Thymus (tissue), 11 donors: ENCODE data around the gene CAGE1. TPM values are rescaled to one million over a fixed set of nuclear protein-coding genes. Genes with fewer than 3 reads are reported as not detected.

ENCODE experiments used
- DNase-seq, 9 donors: peaks; one replicate each; pipeline ENCODE4 v3.0.0-alpha.2; 2013; ENCODE audit warnings: low spot score in 9 of 9, low read depth in 6 of 9, missing footprints in 1 of 9
- H3K27ac ChIP-seq, 2 donors: one replicate each; pipeline ENCODE4 v1.5.1; 2013; ENCODE audit warnings: control low read depth in 1 of 2, low read depth in 1 of 2, low read length in 1 of 2, mild to moderate bottlenecking in 1 of 2, moderate library complexity in 1 of 2
- H3K27me3 ChIP-seq, 2 donors: one replicate each; pipeline ENCODE4 v1.5.1; 2013; ENCODE audit warnings: low read length in 1 of 2; ENCODE audit not compliant: control insufficient read depth in 2 of 2, insufficient read depth in 1 of 2
- H3K36me3 ChIP-seq, 2 donors: one replicate each; pipeline ENCODE4 v1.5.1; 2013; ENCODE audit warnings: low read length in 1 of 2, mild to moderate bottlenecking in 1 of 2, moderate library complexity in 1 of 2; ENCODE audit not compliant: control insufficient read depth in 2 of 2, insufficient read depth in 2 of 2
- H3K4me1 ChIP-seq, 2 donors: one replicate each; pipeline ENCODE4 v1.5.1; 2013; ENCODE audit warnings: low read length in 2 of 2; ENCODE audit not compliant: control insufficient read depth in 2 of 2, insufficient read depth in 2 of 2
- H3K4me3 ChIP-seq, 2 donors: one replicate each; pipeline ENCODE4 v1.5.1; 2013; ENCODE audit warnings: low read length in 2 of 2, control low read depth in 1 of 2, mild to moderate bottlenecking in 1 of 2
- H3K9me3 ChIP-seq, 2 donors: one replicate each; pipeline ENCODE4 v1.5.1; 2013; ENCODE audit warnings: low read length in 1 of 2, mild to moderate bottlenecking in 1 of 2; ENCODE audit not compliant: control insufficient read depth in 2 of 2, insufficient read depth in 1 of 2
- WGBS: extraction: QIAGEN DNeasy Blood & Tissue Kit; methylation state at CpG from one replicate; pipeline ENCODE4 v1.1.7; 2013; 5-methylcytosine and 5-hydroxymethylcytosine counted together
- polyA plus RNA-seq: library from polyadenylated mRNA; stranded (reverse); fragments of 200-250 nt; gene quantifications from one replicate; pipeline ENCODE4 v1.2.3, GENCODE V29; 2013
- total RNA-seq: library from RNA; stranded (reverse); fragments of 120-200 nt; gene quantifications from one replicate; pipeline ENCODE4 v1.2.4, GENCODE V29; 2013
- donor health status: healthy.

CAGE1 gene
- total and polyA plus RNA-seq, 2 donors, result 0.02 to 0.09 TPM

- peaks cover 1 to 2% of the 10 kb centered on the region in 2 donors for H3K4me1 ChIP-seq
- no peak overlapping the region for H3K4me3 ChIP-seq
- WGBS, result 95% methylated on average over 2 of the region's 2 CpGs
- H3K27ac ChIP-seq, result no peak overlapping the region
- H3K9me3 ChIP-seq, result no peaks in the 10 kb centered on the region
- H3K27me3 ChIP-seq, result no peaks in the 10 kb centered on the region
- no peak for DNase-seq
- H3K36me3 ChIP-seq, result peaks cover 53 to 81% of the 10 kb centered on the region in 2 donors
Measured at GRCh38 chr6:7413151-7413823, 23.7 kb upstream of the CAGE1 start.

- no peak overlapping the region for H3K27ac ChIP-seq
- peaks cover 59 to 79% of the 10 kb centered on the region in 2 donors for H3K36me3 ChIP-seq
- 96% methylated on average over 2 of the region's 2 CpGs for WGBS
- no peak overlapping the region for H3K4me3 ChIP-seq
- no peak for DNase-seq
- H3K4me1 ChIP-seq, result no peaks in the 10 kb centered on the region
- H3K9me3 ChIP-seq, result no peaks in the 10 kb centered on the region
- H3K27me3 ChIP-seq, result no peaks in the 10 kb centered on the region
Measured at GRCh38 chr6:7411328-7411727, 21.8 kb upstream of the CAGE1 start.

GRCh38 chr6:7410851-7411250 is 21.3 kb upstream of the CAGE1 start:
- DNase-seq, result no peak
- over 99% methylated on average over 4 of the region's 4 CpGs for WGBS
- H3K9me3 ChIP-seq, result no peaks in the 10 kb centered on the region
- no peak overlapping the region for H3K27ac ChIP-seq
- H3K27me3 ChIP-seq, result no peaks in the 10 kb centered on the region
- peaks cover 64 to 80% of the 10 kb centered on the region in 2 donors for H3K36me3 ChIP-seq
- H3K4me3 ChIP-seq, result no peak overlapping the region
- H3K4me1 ChIP-seq, result no peaks in the 10 kb centered on the region

- no peak overlapping the region for H3K4me3 ChIP-seq
- no peaks in the 10 kb centered on the region for H3K9me3 ChIP-seq
- 97% methylated on average over 6 of the region's 6 CpGs for WGBS
- peaks cover 65 to 80% of the 10 kb centered on the region in 2 donors for H3K36me3 ChIP-seq
- no peak overlapping the region for H3K27ac ChIP-seq
- no peak for DNase-seq
- H3K27me3 ChIP-seq, result no peaks in the 10 kb centered on the region
- H3K4me1 ChIP-seq, result no peaks in the 10 kb centered on the region
Measured at GRCh38 chr6:7409740-7410139, 20.2 kb upstream of the CAGE1 start.

GRCh38 chr6:7406743-7407142 is 17.2 kb upstream of the CAGE1 start:
- no peaks in the 10 kb centered on the region for H3K4me1 ChIP-seq

GRCh38 chr6:7404546-7404945 is 15.0 kb upstream of the CAGE1 start:
- H3K27ac ChIP-seq, result no peak overlapping the region
- no peaks in the 10 kb centered on the region for H3K27me3 ChIP-seq
- H3K4me1 ChIP-seq, result no peaks in the 10 kb centered on the region
- no peaks in the 10 kb centered on the region for H3K9me3 ChIP-seq
- no peak overlapping the region for H3K4me3 ChIP-seq
- WGBS, result 95% methylated on average over 5 of the region's 5 CpGs
- H3K36me3 ChIP-seq, result peaks cover 41 to 85% of the 10 kb centered on the region in 2 donors
- DNase-seq, result no peak

More at GRCh38 chr6:7406743-7407142, 17.2 kb upstream of the CAGE1 start:
- H3K9me3 ChIP-seq, result no peaks in the 10 kb centered on the region
- no peaks in the 10 kb centered on the region for H3K27me3 ChIP-seq
- H3K4me3 ChIP-seq, result no peak overlapping the region
- no peak for DNase-seq
- 98% methylated on average over 9 of the region's 9 CpGs for WGBS
- H3K36me3 ChIP-seq, result peaks cover 55 to 85% of the 10 kb centered on the region in 2 donors
- H3K27ac ChIP-seq, result no peak overlapping the region

- DNase-seq, result no peak
- no peak overlapping the region for H3K4me3 ChIP-seq
- H3K9me3 ChIP-seq, result no peaks in the 10 kb centered on the region
- 96% methylated on average over 1 of the region's 1 CpG for WGBS
- H3K36me3 ChIP-seq, result peaks cover 33 to 84% of the 10 kb centered on the region in 2 donors
- H3K27me3 ChIP-seq, result no peaks in the 10 kb centered on the region
- no peaks in the 10 kb centered on the region for H3K4me1 ChIP-seq
- H3K27ac ChIP-seq, result no peak overlapping the region
Measured at GRCh38 chr6:7402716-7403115, 13.2 kb upstream of the CAGE1 start.

GRCh38 chr6:7401075-7401474 is 11.5 kb upstream of the CAGE1 start:
- WGBS, result 98% methylated on average over 3 of the region's 3 CpGs
- Histone ChIP-seq H3K36me3 (peaks cover 24 to 70% of the 10 kb centered on the region in 2 donors), H3K27me3 (no peaks in the 10 kb centered on the region), H3K4me3 (no peak overlapping the region), H3K4me1 (no peaks in the 10 kb centered on the region), H3K9me3 (no peaks in the 10 kb centered on the region), H3K27ac (no peak overlapping the region)
- no peak for DNase-seq

- H3K4me1 ChIP-seq, result peaks cover 8 to 13% of the 10 kb centered on the region in 2 donors
- H3K36me3 ChIP-seq, result peaks cover 7 to 28% of the 10 kb centered on the region in 2 donors
- no peak for DNase-seq
- H3K27ac ChIP-seq, result no peak overlapping the region
- WGBS, result 97% methylated on average over 6 of the region's 6 CpGs
- H3K9me3 ChIP-seq, result no peaks in the 10 kb centered on the region
- H3K4me3 ChIP-seq, result no peak overlapping the region
- no peaks in the 10 kb centered on the region for H3K27me3 ChIP-seq
Measured at GRCh38 chr6:7392402-7392801, 2.9 kb upstream of the CAGE1 start.
